Measurements from ENCODE around the gene ETFBKMT. TPM values are rescaled to one million over a fixed set of nuclear protein-coding genes. Genes with fewer than 3 reads are reported as not detected.
"Not testable (repeated sequence)": the region's sequence is repeated elsewhere in the genome, so short reads cannot be mapped to it uniquely, and the experiment has no call there.

Gene ETFBKMT
- total RNA-seq, 1 donor from 2014 or later = 3.4 TPM

DNA sequence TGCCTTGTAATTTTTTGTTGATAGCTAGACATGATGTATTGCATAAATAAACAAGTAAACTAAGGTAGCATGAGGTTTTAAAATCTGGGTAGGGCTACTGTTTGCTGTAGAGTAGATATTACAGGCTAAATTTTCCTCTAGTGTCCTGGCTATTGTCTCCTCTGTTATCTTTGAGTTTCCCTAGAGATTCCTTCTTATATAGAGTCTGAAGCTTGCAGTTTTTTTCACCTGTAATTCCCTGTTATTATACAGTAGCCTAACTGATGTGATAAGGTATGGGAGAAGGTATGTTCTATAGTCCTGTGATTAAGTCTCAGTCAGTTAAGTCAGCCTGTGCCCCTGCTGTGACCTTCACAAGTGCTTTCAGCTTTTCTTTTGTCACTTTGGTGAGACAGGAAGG lies 9.5 kb downstream of the ETFBKMT start:
- no peak overlapping the region for H3K4me3 Mint-ChIP-seq (ENCODE audit: unreplicated experiment)
- peaks cover 14% of the 10 kb centered on the region for H3K4me1 Mint-ChIP-seq (ENCODE audit: low read depth)
- H3K36me3 Mint-ChIP-seq (ENCODE audit: low read depth) = peaks cover 12% of the 10 kb centered on the region
- peaks cover 16% of the 10 kb centered on the region for H3K9me3 Mint-ChIP-seq (ENCODE audit: low read depth)
- DNase-seq (ENCODE audit: low spot score) = no peak
- H3K27ac Mint-ChIP-seq (ENCODE audit: unreplicated experiment) = no peak overlapping the region
- H3K27me3 Mint-ChIP-seq (ENCODE audit: low read depth) = no peaks in the 10 kb centered on the region
- no peak for TF ChIP-seq CTCF (IDR thresholded peaks at IDR 0.05)

GRCh38 chr12:31669582-31669981 lies 10.1 kb downstream of the ETFBKMT start:
- peaks cover 14% of the 10 kb centered on the region for H3K4me1 Mint-ChIP-seq (ENCODE audit: low read depth)

GRCh38 chr12:31672521-31672920 lies 13.0 kb downstream of the ETFBKMT start:
- H3K27ac Mint-ChIP-seq (ENCODE audit: unreplicated experiment) = no peak overlapping the region
- H3K36me3 Mint-ChIP-seq (ENCODE audit: low read depth) = peaks cover 13% of the 10 kb centered on the region
- H3K27me3 Mint-ChIP-seq (ENCODE audit: low read depth) = no peaks in the 10 kb centered on the region
- H3K4me3 Mint-ChIP-seq (ENCODE audit: unreplicated experiment) = no peak overlapping the region
- peaks cover 9% of the 10 kb centered on the region for H3K9me3 Mint-ChIP-seq (ENCODE audit: low read depth)
- no peak for DNase-seq (ENCODE audit: low spot score)
- peaks cover 14% of the 10 kb centered on the region for H3K4me1 Mint-ChIP-seq (ENCODE audit: low read depth)
- no peak for TF ChIP-seq CTCF (IDR thresholded peaks at IDR 0.05)

More at GRCh38 chr12:31669582-31669981, 10.1 kb downstream of the ETFBKMT start:
- H3K27me3 Mint-ChIP-seq (ENCODE audit: low read depth); H3K27ac Mint-ChIP-seq (ENCODE audit: unreplicated experiment); DNase-seq (ENCODE audit: low spot score); H3K4me3 Mint-ChIP-seq (ENCODE audit: unreplicated experiment): not testable (repeated sequence)
- Mint-ChIP-seq H3K9me3 (ENCODE audit: low read depth) (peaks cover 18% of the 10 kb centered on the region), H3K36me3 (ENCODE audit: low read depth) (peaks cover 13% of the 10 kb centered on the region)

DNA sequence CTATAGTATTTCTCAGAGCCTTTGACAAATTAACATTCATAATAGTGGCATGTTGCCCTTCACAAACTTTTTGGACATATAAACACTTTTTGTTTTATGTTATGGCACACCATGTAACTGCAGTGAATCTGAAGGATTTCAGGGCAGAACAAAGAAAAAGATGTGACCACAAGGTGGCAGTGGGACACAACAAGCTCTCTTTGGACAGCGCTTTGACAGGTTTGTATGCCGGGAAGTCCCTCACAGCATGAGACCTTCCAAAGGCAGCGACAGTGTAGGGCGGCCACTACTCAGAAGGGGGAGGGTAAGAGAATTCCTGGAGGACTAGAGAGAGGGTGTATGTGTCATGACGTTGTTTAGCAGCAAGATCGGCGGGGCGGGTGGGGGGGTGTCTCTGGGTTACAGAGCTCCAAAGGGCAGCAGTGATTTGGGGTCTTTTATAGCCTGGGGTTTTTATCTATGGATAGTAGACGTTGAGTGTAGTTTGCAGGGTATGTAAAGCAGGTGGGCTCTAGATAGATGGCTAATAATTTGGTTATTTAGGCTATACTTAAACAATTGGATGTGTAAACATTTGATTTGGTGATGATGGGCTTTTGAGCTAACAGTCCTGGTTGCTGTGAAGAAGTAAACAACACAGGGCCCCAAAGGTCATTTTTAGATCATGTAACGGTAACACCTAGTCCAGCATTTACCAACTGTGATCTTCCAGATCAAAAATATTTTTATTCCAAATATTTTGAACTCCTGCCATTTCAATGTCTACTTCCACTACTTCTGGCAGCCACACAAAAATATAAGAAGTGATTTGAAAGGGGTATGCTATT lies 22.9 kb downstream of the ETFBKMT start:
- Mint-ChIP-seq H3K27me3 (ENCODE audit: low read depth) (no peaks in the 10 kb centered on the region), H3K27ac (ENCODE audit: unreplicated experiment) (peak overlapping the region; percentile 49), H3K36me3 (ENCODE audit: low read depth) (peaks cover 26% of the 10 kb centered on the region), H3K9me3 (ENCODE audit: low read depth) (peaks cover 20% of the 10 kb centered on the region), H3K4me3 (ENCODE audit: unreplicated experiment) (no peak overlapping the region), H3K4me1 (ENCODE audit: low read depth) (no peaks in the 10 kb centered on the region)
- peak; percentile 82 for TF ChIP-seq CTCF (IDR thresholded peaks at IDR 0.05)
- no peak for DNase-seq (ENCODE audit: low spot score)

DNA sequence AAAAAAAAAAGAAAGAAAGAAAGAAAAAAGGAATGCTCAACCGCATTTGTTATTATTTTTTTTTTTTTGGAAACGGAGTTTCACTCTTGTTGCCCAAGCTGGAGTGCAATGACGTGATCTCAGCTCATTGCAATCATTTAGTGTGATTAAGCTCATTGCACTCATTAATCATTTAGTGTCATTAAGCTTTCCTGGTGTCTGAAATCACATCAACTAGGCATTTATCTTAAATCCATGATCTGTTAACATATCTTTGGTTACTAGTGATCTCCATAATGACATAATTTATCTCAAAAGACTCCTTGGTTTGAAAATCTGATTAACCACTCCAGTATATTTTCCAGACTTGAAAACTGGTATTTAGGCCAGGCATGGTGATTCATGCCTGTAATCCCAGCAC lies 26.3 kb downstream of the ETFBKMT start:
- Mint-ChIP-seq H3K4me3 (ENCODE audit: unreplicated experiment) (no peak overlapping the region), H3K27me3 (ENCODE audit: low read depth) (no peaks in the 10 kb centered on the region), H3K4me1 (ENCODE audit: low read depth) (no peaks in the 10 kb centered on the region), H3K36me3 (ENCODE audit: low read depth) (peaks cover 26% of the 10 kb centered on the region), H3K9me3 (ENCODE audit: low read depth) (peaks cover 23% of the 10 kb centered on the region), H3K27ac (ENCODE audit: unreplicated experiment) (no peak overlapping the region)
- no peak for DNase-seq (ENCODE audit: low spot score)
- no peak for TF ChIP-seq CTCF (IDR thresholded peaks at IDR 0.05)

DNA sequence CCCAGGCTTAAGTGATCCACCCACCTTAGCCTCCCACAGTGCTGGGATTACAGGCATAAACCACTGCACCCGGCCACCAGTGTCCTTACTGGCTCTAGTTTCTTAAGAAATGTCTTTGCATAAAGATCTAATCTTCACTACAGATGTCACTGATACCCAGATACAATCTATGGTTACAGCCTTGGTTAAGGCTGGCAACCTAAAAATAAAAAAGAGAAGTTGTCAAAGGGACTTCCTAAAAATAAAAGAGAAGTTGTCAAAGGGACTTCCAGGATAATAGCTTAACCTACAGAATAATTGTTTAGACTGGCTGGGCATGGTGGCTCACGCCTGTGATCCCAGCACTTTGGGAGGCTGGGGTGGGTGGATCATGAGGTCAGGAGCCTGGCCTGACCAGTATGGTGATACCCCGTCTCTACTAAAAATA lies 27.6 kb downstream of the ETFBKMT start:
- DNase-seq (ENCODE audit: low spot score) = no peak
- Mint-ChIP-seq H3K4me3 (ENCODE audit: unreplicated experiment) (no peak overlapping the region), H3K27me3 (ENCODE audit: low read depth) (no peaks in the 10 kb centered on the region), H3K27ac (ENCODE audit: unreplicated experiment) (no peak overlapping the region), H3K9me3 (ENCODE audit: low read depth) (peaks cover 22% of the 10 kb centered on the region), H3K36me3 (ENCODE audit: low read depth) (peaks cover 25% of the 10 kb centered on the region), H3K4me1 (ENCODE audit: low read depth) (no peaks in the 10 kb centered on the region)
- no peak for TF ChIP-seq CTCF (IDR thresholded peaks at IDR 0.05)

GRCh38 chr12:31689921-31690320 lies 30.4 kb downstream of the ETFBKMT start:
- not testable (repeated sequence) for H3K27ac Mint-ChIP-seq (ENCODE audit: unreplicated experiment); DNase-seq (ENCODE audit: low spot score); H3K9me3 Mint-ChIP-seq (ENCODE audit: low read depth); H3K4me1 Mint-ChIP-seq (ENCODE audit: low read depth); H3K4me3 Mint-ChIP-seq (ENCODE audit: unreplicated experiment); H3K27me3 Mint-ChIP-seq (ENCODE audit: low read depth)
- peaks cover 11% of the 10 kb centered on the region for H3K36me3 Mint-ChIP-seq (ENCODE audit: low read depth)
